Body of pancreas (tissue), 4 donors: ENCODE results near the gene CASP8. TPM values are rescaled to one million over a fixed set of nuclear protein-coding genes. Genes with fewer than 3 reads are reported as not detected.

Experiments used
- ATAC-seq: fragments of 150-250 bp; one replicate; pipeline ENCODE4 v1.9.1; 2016
- DNase-seq, 4 donors: peaks; one replicate each; pipeline ENCODE4 v3.0.0-alpha.2; 2019
- H3K27ac ChIP-seq, 4 donors: fragments of 200-600 bp; sonication (generic); 1 replicate in 3 of 4; 2 replicates in 1 of 4; pipeline versions ENCODE4 v1.5.1 to v1.6.1; 2016 to 2019; ENCODE audit warnings: mild to moderate bottlenecking in 1 of 4, mixed read lengths in 1 of 4, moderate library complexity in 1 of 4
- H3K27me3 ChIP-seq, 2 donors: fragments of 200-600 bp; sonication (generic); one replicate each; pipeline ENCODE4 v1.6.0; 2016; ENCODE audit warnings: mild to moderate bottlenecking in 1 of 2
- H3K36me3 ChIP-seq, 2 donors: fragments of 200-600 bp; sonication (generic); replicated peaks in 1 of 2; 2 replicates each; pipeline ENCODE4 v1.5.1; 2016; ENCODE audit warnings: low read depth in 2 of 2; ENCODE audit not compliant: insufficient read depth in 1 of 2
- H3K4me1 ChIP-seq: fragments of 200-600 bp; sonication (generic); one replicate; pipeline ENCODE4 v1.6.0; 2016
- H3K4me3 ChIP-seq, 2 donors: fragments of 200-600 bp; sonication (generic); 1 replicate in 1 of 2; 2 replicates in 1 of 2; pipeline ENCODE4 v1.5.1; 2016 to 2019
- H3K9me3 ChIP-seq, 3 donors: fragments of 200-600 bp; sonication (generic); 1 replicate in 2 of 3; 2 replicates in 1 of 3; pipeline ENCODE4 v1.5.1; 2016
- CTCF ChIP-seq, 7 experiments: fragments of 450-650 bp in 4 of 7; fragments of 200-600 bp in 3 of 7; sonication (generic) in 3 of 7; IDR thresholded peaks; one replicate each; pipeline ENCODE4 v1.5.1; 2016 to 2019; ENCODE audit warnings: antibody characterized with exemption in 7 of 7
- POLR2A ChIP-seq, 3 donors: fragments of 450-650 bp; IDR thresholded peaks; one replicate each; pipeline ENCODE4 v1.6.1; 2016; ENCODE audit warnings: antibody characterized with exemption in 3 of 3, mild to moderate bottlenecking in 2 of 3
- WGBS, 2 donors: methylation state at CpG; one replicate each; pipeline ENCODE4 v1.1.5; 2017; 5-methylcytosine and 5-hydroxymethylcytosine counted together
- intact Hi-C: fragments of 100-400 bp; cut with DNase I; formaldehyde crosslinking; loops from one replicate; pipeline ENCODE4 v1.15.1; 2023
- total RNA-seq, 2 donors: library from RNA; depleted of rRNA; stranded (reverse); fragments of >200 nt; gene quantifications; one replicate each; pipeline ENCODE4 v1.1.0, GENCODE V29; 2016

Gene CASP8
- total RNA-seq, 2 donors from 2014 or later, result 13.2 to 161 TPM

DNA sequence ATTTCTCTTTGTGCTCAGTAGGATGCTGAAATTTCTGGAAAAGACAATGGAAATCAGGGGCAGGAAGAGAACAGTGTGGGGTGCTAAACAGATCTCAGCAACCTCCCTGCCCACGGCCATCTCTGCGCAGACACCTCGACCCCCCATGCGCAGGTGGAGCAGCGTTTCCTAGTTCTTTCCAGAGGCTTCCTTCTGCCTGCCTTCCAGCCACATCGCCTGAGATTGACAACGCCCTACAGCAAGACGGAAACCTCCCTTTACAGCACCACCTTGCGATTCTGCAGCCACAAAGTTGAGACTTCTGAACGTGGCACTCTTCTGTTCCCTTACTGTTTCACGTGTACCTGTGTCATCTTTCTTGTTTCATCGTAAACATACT is 31.4 kb upstream of the CASP8 start:
- no peak for DNase-seq
- H3K9me3 ChIP-seq, result no peaks in the 10 kb centered on the region
- no peaks in the 10 kb centered on the region for H3K27me3 ChIP-seq
- WGBS, 2 donors, result 50 to 69% methylated on average over 12 of the region's 12 CpGs
- no peak overlapping the region for H3K27ac ChIP-seq
- TF ChIP-seq POLR2A (IDR thresholded peaks at IDR 0.05) (no peak), CTCF (IDR thresholded peaks at IDR 0.05) (no peak)
- intact Hi-C loops, result no loop called here
- no peak overlapping the region for H3K4me3 ChIP-seq
- H3K36me3 ChIP-seq, result no peaks in the 10 kb centered on the region
- ATAC-seq, result no peak
- peaks cover 20% of the 10 kb centered on the region for H3K4me1 ChIP-seq

GRCh38 chr2:201231781-201232466 is 28.4 kb upstream of the CASP8 start:
- Histone ChIP-seq H3K27ac (peak overlapping the region in 3 of 4 donors; percentile 44 to 78 (median 65)), H3K4me1 (peaks cover 36% of the 10 kb centered on the region), H3K36me3 (no peaks in the 10 kb centered on the region), H3K27me3 (no peaks in the 10 kb centered on the region), H3K4me3 (no peak overlapping the region), H3K9me3 (no peaks in the 10 kb centered on the region)
- ATAC-seq (peak; percentile 89), DNase-seq (peak; percentile 93 to 97 (median 96))
- TF ChIP-seq POLR2A (IDR thresholded peaks at IDR 0.05) (no peak), CTCF (IDR thresholded peaks at IDR 0.05) (peak; percentile 87 to 96 (median 92))
- WGBS, 2 donors, result 13 to 15% methylated on average over 8 of the region's 8 CpGs
- intact Hi-C loops, result no loop called here

- no peak for ATAC-seq
- no peaks in the 10 kb centered on the region for H3K36me3 ChIP-seq
- H3K27ac ChIP-seq, result peak overlapping the region in 3 of 4 donors; percentile 44 to 78 (median 65)
- H3K9me3 ChIP-seq, result no peaks in the 10 kb centered on the region
- no peaks in the 10 kb centered on the region for H3K27me3 ChIP-seq
- TF ChIP-seq CTCF (IDR thresholded peaks at IDR 0.05) (no peak), POLR2A (IDR thresholded peaks at IDR 0.05) (no peak)
- no peak for DNase-seq
- 26 to 28% methylated on average over 3 of the region's 3 CpGs for WGBS, 2 donors
- intact Hi-C loops, result no loop called here
- H3K4me3 ChIP-seq, result no peak overlapping the region
- H3K4me1 ChIP-seq, result peaks cover 36% of the 10 kb centered on the region
These were observed 27.9 kb upstream of the CASP8 start for GRCh38 chr2:201232467-201232815.

DNA sequence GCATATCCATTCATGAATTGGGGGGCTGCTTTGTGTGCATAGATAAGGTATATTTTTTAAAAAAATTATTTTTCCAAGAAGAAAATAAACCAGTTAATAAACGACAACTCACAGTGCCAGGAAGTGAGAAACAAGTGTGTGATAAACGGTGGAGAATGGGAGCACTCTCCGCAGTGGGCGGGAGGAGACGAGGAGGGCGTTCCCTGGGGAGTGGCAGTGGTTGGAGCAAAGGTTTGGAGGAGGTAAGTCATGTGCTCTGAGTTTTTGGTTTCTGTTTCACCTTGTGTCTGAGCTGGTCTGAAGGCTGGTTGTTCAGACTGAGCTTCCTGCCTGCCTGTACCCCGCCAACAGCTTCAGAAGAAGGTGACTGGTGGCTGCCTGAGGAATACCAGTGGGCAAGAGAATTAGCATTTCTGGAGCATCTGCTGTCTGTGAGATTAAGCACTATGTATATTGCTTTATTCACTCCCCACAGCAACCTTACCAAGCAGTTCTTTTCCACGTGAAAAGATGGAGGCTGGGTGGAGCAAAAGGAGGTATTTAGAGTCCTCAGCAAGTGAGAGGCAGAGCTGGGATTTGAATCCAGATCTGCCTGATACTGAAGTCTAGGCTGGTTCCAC is 27.0 kb upstream of the CASP8 start:
- H3K9me3 ChIP-seq, result no peaks in the 10 kb centered on the region

More for the DNA sequence above, 27.0 kb upstream of the CASP8 start:
- no peaks in the 10 kb centered on the region for H3K36me3 ChIP-seq
- DNase-seq (peak; percentile 75 to 86 (median 84)), ATAC-seq (peak; percentile 91)
- peak overlapping the region; percentile 37 to 78 (median 59) for H3K27ac ChIP-seq
- intact Hi-C loops, result no loop called here
- peak overlapping the region; percentile 3 to 24 for H3K4me3 ChIP-seq
- H3K27me3 ChIP-seq, result no peaks in the 10 kb centered on the region
- WGBS, 2 donors, result 20 to 23% methylated on average over 8 of the region's 8 CpGs
- TF ChIP-seq POLR2A (IDR thresholded peaks at IDR 0.05) (peak in 2 of 3 donors; percentile 65 to 69), CTCF (IDR thresholded peaks at IDR 0.05) (no peak)
- peaks cover 36% of the 10 kb centered on the region for H3K4me1 ChIP-seq
